ENCODE measurements around the gene RPS21. TPM values are rescaled to one million over a fixed set of nuclear protein-coding genes. Genes with fewer than 3 reads are reported as not detected.

The RPS21 gene
- total and polyA plus RNA-seq, 2 of the 4 experiments (the other 2 are of a cell fraction): 2,710 to 4,298 TPM

GRCh38 chr20:62400541-62400940 is 13.6 kb downstream of the RPS21 start:
- no peak overlapping the region for H4K8ac ChIP-seq (ENCODE audit: low read depth in 2 of 2, low read length in 2 of 2)
- H2BK5ac ChIP-seq (ENCODE audit: low read depth, low read length, poor library complexity, severe bottlenecking): no peak overlapping the region
- WGBS, 2 experiments (ENCODE audit: extremely low coverage in 2 of 2, insufficient read length in 1 of 2): 91% methylated on average over 6 of the region's 10 CpGs; no CpG with 5 or more reads in 1 of the 2 experiments
- H3K9me1 ChIP-seq (ENCODE audit: insufficient read depth, low read length): 0 out of 2 replicates have a peak, but pooled peaks cover 4% of the 10 kb centered on the region
- no peak overlapping the region for H4K91ac ChIP-seq (ENCODE audit: insufficient read depth, low read depth, low read length)
- TF ChIP-seq USF2 (IDR thresholded peaks at IDR 0.05; ENCODE audit: low read depth, low read length) (no peak), SMC3 (IDR thresholded peaks at IDR 0.05; ENCODE audit: low read depth, low read length) (no peak), RCOR1 (IDR thresholded peaks at IDR 0.05; ENCODE audit: insufficient replicate concordance, low read length) (no peak), CHD1 (IDR thresholded peaks at IDR 0.05; ENCODE audit: low read depth, low read length) (no peak), RFX5 (IDR thresholded peaks at IDR 0.05; ENCODE audit: low read depth, low read length) (no peak), BHLHE40 (IDR thresholded peaks at IDR 0.05; ENCODE audit: low read depth, low read length) (no peak), MXI1 (IDR thresholded peaks at IDR 0.05; ENCODE audit: borderline replicate concordance, low read depth, low read length) (no peak), CEBPB (IDR thresholded peaks at IDR 0.05; ENCODE audit: low read depth, low read length) (no peak), MAFK (IDR thresholded peaks at IDR 0.05; ENCODE audit: low read depth, low read length) (no peak), POLR2A (IDR thresholded peaks at IDR 0.05; ENCODE audit: low read depth, low read length) (no peak), MAZ (IDR thresholded peaks at IDR 0.05; ENCODE audit: borderline replicate concordance, low read depth, low read length) (no peak), ELK1 (IDR thresholded peaks at IDR 0.05; ENCODE audit: borderline replicate concordance, low read depth, low read length) (no peak), NFE2L2 (IDR thresholded peaks at IDR 0.05; ENCODE audit: low read depth, low read length) (no peak), RAD21 (IDR thresholded peaks at IDR 0.05; ENCODE audit: low read length) (no peak), CTCF (conservative IDR thresholded peaks at IDR 0.05; ENCODE audit: low read depth, low read length) (no peak), FOS (IDR thresholded peaks at IDR 0.05; ENCODE audit: low read depth, low read length) (no peak)
- H3K36me3 ChIP-seq (ENCODE audit: control insufficient read depth, insufficient read depth, low read length): peaks cover 7% of the 10 kb centered on the region
- DNase-seq: no peak
- H3K56ac ChIP-seq (ENCODE audit: extremely low read depth, insufficient read depth, low read length): no peak overlapping the region
- no peak overlapping the region for H3K4me2 ChIP-seq (ENCODE audit: low read depth, low read length)
- peaks cover 6 to 16% of the 10 kb centered on the region in 2 experiments; a peak in 3 of 4 replicates for H3K79me1 ChIP-seq (ENCODE audit: low read depth in 1 of 2, low read length in 2 of 2)
- H2BK120ac ChIP-seq (ENCODE audit: low read depth, low read length): no peak overlapping the region
- H2BK15ac ChIP-seq (ENCODE audit: low read depth, low read length): no peak overlapping the region
- no peak overlapping the region for H3K27ac ChIP-seq (ENCODE audit: insufficient read depth, low read length)
- H3K27me3 ChIP-seq (ENCODE audit: control insufficient read depth, insufficient read depth, low read length): no peaks in the 10 kb centered on the region
- intact Hi-C loops (cut with micrococcal nuclease): no loop called here
- in situ Hi-C loops (cut with MboI; ENCODE audit: low sequenced_read_pairs): no loop called here
- no peak overlapping the region for H2AK5ac ChIP-seq (ENCODE audit: low read depth, low read length)
- H3K9me3 ChIP-seq (ENCODE audit: control insufficient read depth, insufficient read depth, low read length): no peaks in the 10 kb centered on the region
- no peak overlapping the region for H3K4ac ChIP-seq (ENCODE audit: low read depth, low read length)
- H3K4me3 ChIP-seq (ENCODE audit: insufficient read depth, low read depth, low read length): no peak overlapping the region
- no peak overlapping the region for H3K18ac ChIP-seq (ENCODE audit: low read depth, low read length)
- H3K14ac ChIP-seq (replicated peaks; ENCODE audit: low read depth, low read length): no peak overlapping the region
- no peak for ATAC-seq (ENCODE audit: low read depth)
- H2AFZ ChIP-seq (replicated peaks; ENCODE audit: low read length, poor library complexity): no peak overlapping the region
- dilution Hi-C loops (cut with HindIII; ENCODE audit: low sequenced_read_pairs, unreplicated experiment): no loop called here
- peaks cover 13% of the 10 kb centered on the region; the same call in 1 of the 2 replicates for H4K20me1 ChIP-seq (ENCODE audit: insufficient read depth, low read length)
- no peak overlapping the region for H2BK20ac ChIP-seq (ENCODE audit: low read depth, low read length)
- H3K4me1 ChIP-seq (ENCODE audit: control insufficient read depth, insufficient read depth, low read length): no peaks in the 10 kb centered on the region
- BruUV-seq (replicated peaks): no TSS peak
- no peak overlapping the region for H2AK9ac ChIP-seq (replicated peaks; ENCODE audit: low read depth, low read length, poor library complexity)
- H3K9ac ChIP-seq (ENCODE audit: low read depth, low read length): no peak overlapping the region
- ChIA-PET CTCF (no interaction called here), POLR2A (ENCODE audit: unreplicated experiment) (no interaction called here)
- H3K23ac ChIP-seq (ENCODE audit: low read depth, low read length): no peak overlapping the region
- no peak overlapping the region for H4K5ac ChIP-seq (ENCODE audit: low read depth, low read length)

All from IMR-90 (cell line).